ENCODE results near the gene PTPRM. TPM values are rescaled to one million over a fixed set of nuclear protein-coding genes. Genes with fewer than 3 reads are reported as not detected.

PTPRM gene
- total and polyA plus RNA-seq, 4 donors, result 9.2 to 23.0 (median 12.7) TPM

- H3K4me1 ChIP-seq (ENCODE audit: control insufficient read depth in 4 of 4, insufficient read depth in 4 of 4, low read length in 3 of 4), result no peaks in the 10 kb centered on the region
- WGBS, result 95% methylated on average over 1 of the region's 1 CpG
- no peak overlapping the region for H3K9ac ChIP-seq (ENCODE audit: low read depth in 1 of 2, low read length in 2 of 2)
- no peak for DNase-seq (ENCODE audit: low spot score)
- TF ChIP-seq FOXA1 (IDR thresholded peaks at IDR 0.05) (no peak), RAD21 (IDR thresholded peaks at IDR 0.05) (no peak), GABPA (IDR thresholded peaks at IDR 0.05 in 1 of 2, conservative IDR thresholded peaks at IDR 0.05 in 1 of 2) (no peak), HNF4G (IDR thresholded peaks at IDR 0.05) (no peak), CTCF (IDR thresholded peaks at IDR 0.05; ENCODE audit: low read depth, low read length, missing input control) (no peak), ZBTB33 (IDR thresholded peaks at IDR 0.05) (no peak)
- H3K36me3 ChIP-seq (ENCODE audit: control insufficient read depth in 4 of 4, insufficient read depth in 3 of 4, low read depth in 1 of 4, low read length in 3 of 4), result no peaks in the 10 kb centered on the region
- H3K27ac ChIP-seq (ENCODE audit: low read depth in 1 of 2, low read length in 2 of 2), result no peak overlapping the region
- no peak overlapping the region for H3K4me3 ChIP-seq (ENCODE audit: low read depth in 1 of 3, low read length in 3 of 3)
- no peaks in the 10 kb centered on the region for H3K27me3 ChIP-seq (ENCODE audit: control insufficient read depth in 4 of 4, insufficient read depth in 4 of 4, low read length in 3 of 4)
- no peaks in the 10 kb centered on the region for H3K9me3 ChIP-seq (ENCODE audit: control insufficient read depth in 4 of 4, low read length in 3 of 4)
These were observed 452.5 kb downstream of the PTPRM start for GRCh38 chr18:8019600-8019999.

GRCh38 chr18:8020132-8020846 is 453.2 kb downstream of the PTPRM start:
- Histone ChIP-seq H3K4me3 (ENCODE audit: low read depth in 1 of 3, low read length in 3 of 3) (no peak overlapping the region), H3K36me3 (ENCODE audit: control insufficient read depth in 4 of 4, insufficient read depth in 3 of 4, low read depth in 1 of 4, low read length in 3 of 4) (no peaks in the 10 kb centered on the region), H3K4me1 (ENCODE audit: control insufficient read depth in 4 of 4, insufficient read depth in 4 of 4, low read length in 3 of 4) (no peaks in the 10 kb centered on the region), H3K27ac (ENCODE audit: low read depth in 1 of 2, low read length in 2 of 2) (no peak overlapping the region), H3K9ac (ENCODE audit: low read depth in 1 of 2, low read length in 2 of 2) (no peak overlapping the region), H3K27me3 (ENCODE audit: control insufficient read depth in 4 of 4, insufficient read depth in 4 of 4, low read length in 3 of 4) (no peaks in the 10 kb centered on the region), H3K9me3 (ENCODE audit: control insufficient read depth in 4 of 4, low read length in 3 of 4) (no peaks in the 10 kb centered on the region)
- TF ChIP-seq GABPA (IDR thresholded peaks at IDR 0.05 in 1 of 2, conservative IDR thresholded peaks at IDR 0.05 in 1 of 2) (no peak), FOXA2 (IDR thresholded peaks at IDR 0.05) (no peak), SP1 (IDR thresholded peaks at IDR 0.05) (no peak), NR2F2 (IDR thresholded peaks at IDR 0.05) (no peak), RAD21 (IDR thresholded peaks at IDR 0.05) (no peak), YY1 (IDR thresholded peaks at IDR 0.05) (no peak), RXRA (IDR thresholded peaks at IDR 0.05) (no peak), TAF1 (conservative IDR thresholded peaks at IDR 0.05) (no peak), ATF3 (IDR thresholded peaks at IDR 0.05) (no peak), HNF4G (IDR thresholded peaks at IDR 0.05) (no peak), MAX (IDR thresholded peaks at IDR 0.05) (no peak)
- DNase-seq (ENCODE audit: low spot score), result no peak
- 68% methylated on average over 7 of the region's 7 CpGs for WGBS

- Histone ChIP-seq H3K9ac (ENCODE audit: low read depth in 1 of 2, low read length in 2 of 2) (no peak overlapping the region), H3K27me3 (ENCODE audit: control insufficient read depth in 4 of 4, insufficient read depth in 4 of 4, low read length in 3 of 4) (no peaks in the 10 kb centered on the region), H3K4me3 (ENCODE audit: low read depth in 1 of 3, low read length in 3 of 3) (no peak overlapping the region), H3K4me1 (ENCODE audit: control insufficient read depth in 4 of 4, insufficient read depth in 4 of 4, low read length in 3 of 4) (no peaks in the 10 kb centered on the region), H3K27ac (ENCODE audit: low read depth in 1 of 2, low read length in 2 of 2) (no peak overlapping the region), H3K36me3 (ENCODE audit: control insufficient read depth in 4 of 4, insufficient read depth in 3 of 4, low read depth in 1 of 4, low read length in 3 of 4) (no peaks in the 10 kb centered on the region), H3K9me3 (ENCODE audit: control insufficient read depth in 4 of 4, low read length in 3 of 4) (no peaks in the 10 kb centered on the region)
- no peak for DNase-seq (ENCODE audit: low spot score)
- TF ChIP-seq FOXA1 (IDR thresholded peaks at IDR 0.05), result no peak
- TF ChIP-seq FOXA2 (IDR thresholded peaks at IDR 0.05), result no peak
- TF ChIP-seq SP1 (IDR thresholded peaks at IDR 0.05), result no peak
- TF ChIP-seq EGR1 (IDR thresholded peaks at IDR 0.05; ENCODE audit: low read depth in 2 of 2), result no peak
- TF ChIP-seq CTCF (IDR thresholded peaks at IDR 0.05; ENCODE audit: low read depth, low read length, missing input control), result no peak
- no peak for TF ChIP-seq YY1 (IDR thresholded peaks at IDR 0.05)
- TF ChIP-seq MAX (IDR thresholded peaks at IDR 0.05), result no peak
- TF ChIP-seq RXRA (IDR thresholded peaks at IDR 0.05), result no peak
- no peak for TF ChIP-seq RAD21 (IDR thresholded peaks at IDR 0.05)
These were observed 461.9 kb downstream of the PTPRM start for GRCh38 chr18:8029061-8029460.
